Activated CD4-positive, alpha-beta T cell treated with anti-CD3 and anti-CD28 coated beads for 48 hours (primary cell): ENCODE measurements around the gene CHST15.

Experiments
- DNase-seq: peaks from one replicate; pipeline ENCODE4 v3.0.0-alpha.2; 2020

The CHST15 gene

GRCh38 chr10:124063750-124064603 is 29.4 kb downstream of the CHST15 start:
- DNase-seq = no peak

GRCh38 chr10:124062390-124062789 is 31.0 kb downstream of the CHST15 start:
- DNase-seq = no peak

GRCh38 chr10:124061030-124061429 is 32.4 kb downstream of the CHST15 start:
- DNase-seq = no peak

- no peak for DNase-seq
Observed at GRCh38 chr10:124060148-124060720, 33.2 kb downstream of the CHST15 start.

GRCh38 chr10:124059551-124059950 is 33.8 kb downstream of the CHST15 start:
- DNase-seq = no peak

- DNase-seq = no peak
Observed at GRCh38 chr10:124058346-124059003, 34.9 kb downstream of the CHST15 start.

GRCh38 chr10:124057601-124058000 is 35.8 kb downstream of the CHST15 start:
- DNase-seq = no peak

GRCh38 chr10:124056337-124056980 is 36.9 kb downstream of the CHST15 start:
- no peak for DNase-seq

GRCh38 chr10:124053971-124054370 is 39.4 kb downstream of the CHST15 start:
- no peak for DNase-seq

- no peak for DNase-seq
Observed at GRCh38 chr10:124052561-124052960, 40.8 kb downstream of the CHST15 start.

GRCh38 chr10:124050021-124051015 is 43.1 kb downstream of the CHST15 start:
- DNase-seq = no peak

GRCh38 chr10:124049484-124049883 is 43.9 kb downstream of the CHST15 start:
- no peak for DNase-seq

GRCh38 chr10:124048371-124049290 is 44.8 kb downstream of the CHST15 start:
- DNase-seq = no peak

GRCh38 chr10:124047427-124048152 is 45.8 kb downstream of the CHST15 start:
- no peak for DNase-seq

- DNase-seq = no peak
Observed at GRCh38 chr10:124045801-124046355, 47.5 kb downstream of the CHST15 start.

GRCh38 chr10:124045276-124045675 is 48.1 kb downstream of the CHST15 start:
- DNase-seq = no peak

GRCh38 chr10:124044143-124044862 is 49.1 kb downstream of the CHST15 start:
- no peak for DNase-seq

- DNase-seq = no peak
Observed at GRCh38 chr10:124043310-124044142, 49.9 kb downstream of the CHST15 start.
